Gastroesophageal sphincter (tissue), 4 donors: ENCODE measurements around the gene NHERF2. TPM values are rescaled to one million over a fixed set of nuclear protein-coding genes. Genes with fewer than 3 reads are reported as not detected.

Source experiments
- ATAC-seq: fragments of 150-250 bp; one replicate; pipeline ENCODE4 v1.9.1; 2016; ENCODE audit warnings: mild to moderate bottlenecking, moderate library complexity
- H3K27ac ChIP-seq, 4 donors: fragments of 200-600 bp; sonication (generic) in 3 of 4; 1 replicate in 3 of 4; 2 replicates in 1 of 4; pipeline ENCODE4 v1.5.1; 2016 to 2019
- H3K27me3 ChIP-seq: fragments of 200-600 bp; sonication (generic); one replicate; pipeline ENCODE4 v1.5.1; 2019
- H3K36me3 ChIP-seq, 2 donors: fragments of 200-600 bp; sonication (generic); one replicate each; pipeline ENCODE4 v1.5.1; 2019; ENCODE audit warnings: control low read depth in 1 of 2
- H3K4me1 ChIP-seq, 3 donors: fragments of 200-600 bp; sonication (generic); 1 replicate in 2 of 3; 2 replicates in 1 of 3; pipeline ENCODE4 v1.5.1; 2016 to 2019; ENCODE audit warnings: control low read depth in 2 of 3
- H3K4me3 ChIP-seq, 2 donors: fragments of 200-600 bp; sonication (generic); one replicate each; pipeline ENCODE4 v1.5.1; 2019; ENCODE audit warnings: mild to moderate bottlenecking in 1 of 2, moderate library complexity in 1 of 2
- H3K9me3 ChIP-seq, 3 donors: fragments of 200-600 bp; sonication (generic); one replicate each; pipeline ENCODE4 v1.5.1; 2017 to 2019; ENCODE audit warnings: control low read depth in 2 of 3
- CTCF ChIP-seq, 4 experiments: fragments of 200-600 bp in 2 of 4; fragments of 450-650 bp in 2 of 4; sonication (generic) in 1 of 4; IDR thresholded peaks; one replicate each; pipeline ENCODE4 v1.5.1; 2017 to 2019; ENCODE audit warnings: antibody characterized with exemption in 4 of 4, mild to moderate bottlenecking in 2 of 4, moderate library complexity in 2 of 4
- EP300 ChIP-seq: sonication (generic); formaldehyde crosslinking; IDR thresholded peaks from one replicate; pipeline ENCODE4 v1.6.1; 2017; ENCODE audit warnings: antibody characterized with exemption, mild to moderate bottlenecking
- POLR2A ChIP-seq, 2 donors: fragments of 450-650 bp; IDR thresholded peaks; one replicate each; pipeline ENCODE4 v1.6.1; 2017; ENCODE audit warnings: antibody characterized with exemption in 2 of 2, mild to moderate bottlenecking in 2 of 2, moderate library complexity in 1 of 2
- POLR2AphosphoS5 ChIP-seq: sonication (generic); formaldehyde crosslinking; IDR thresholded peaks from one replicate; pipeline ENCODE4 v1.6.1; 2017; ENCODE audit warnings: antibody characterized with exemption
- WGBS, 2 donors: methylation state at CpG; one replicate each; pipeline ENCODE4 v1.1.5; 2018; ENCODE audit warnings: low coverage in 1 of 2; 5-methylcytosine and 5-hydroxymethylcytosine counted together
- total RNA-seq, 4 donors: library from RNA; depleted of rRNA; stranded (reverse); fragments of >200 nt; gene quantifications; one replicate each; pipeline ENCODE4 v1.1.0, GENCODE V29; 2016

NHERF2 gene
- total RNA-seq, 4 donors from 2014 or later: 43.8 to 106 (median 63.8) TPM

- Histone ChIP-seq H3K4me1 (peaks cover 0 to 20% (median 12%) of the 10 kb centered on the region in 3 donors), H3K27me3 (no peaks in the 10 kb centered on the region), H3K36me3 (peaks cover 0 to 72% of the 10 kb centered on the region in 2 donors), H3K9me3 (no peaks in the 10 kb centered on the region), H3K4me3 (no peak overlapping the region), H3K27ac (no peak overlapping the region)
- TF ChIP-seq EP300: no peak
- no CpG with 5 or more reads among the region's 39 CpGs for WGBS, 2 donors
- ATAC-seq: no peak
These were observed 27.6 kb upstream of the NHERF2 start for GRCh38 chr16:1998852-1999801.

DNA sequence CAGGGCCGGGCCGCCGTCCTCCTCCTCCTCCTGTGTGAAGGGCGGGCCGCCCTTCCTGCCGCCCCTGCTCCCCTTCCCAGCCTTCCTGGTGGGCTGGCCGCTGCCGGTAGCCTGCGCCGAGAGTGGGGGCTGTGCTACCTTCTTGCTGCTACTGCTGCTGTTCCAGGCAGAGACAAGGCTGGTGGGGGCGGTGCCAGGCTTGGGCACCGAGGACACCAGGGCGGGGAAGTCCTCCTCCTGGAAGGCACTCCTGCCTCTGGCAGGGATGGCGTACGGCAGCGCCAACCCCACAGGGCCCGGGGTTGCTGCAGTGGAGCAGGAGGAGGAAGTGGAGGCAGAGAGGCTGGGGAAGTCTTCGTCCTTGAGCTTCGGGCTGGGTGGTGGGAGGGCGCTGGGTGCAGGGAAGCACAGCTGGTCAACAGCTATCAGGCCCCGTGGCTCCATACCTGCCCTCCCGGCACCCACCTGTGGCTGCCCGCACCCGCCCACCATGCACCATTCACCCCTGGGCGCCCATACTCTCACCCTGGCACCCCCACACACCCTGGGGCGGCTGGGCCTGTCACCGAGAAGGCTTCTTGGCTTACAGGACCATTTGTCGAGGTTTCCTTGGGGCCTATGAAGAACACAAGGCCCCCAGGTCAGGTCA, 26.7 kb upstream of the NHERF2 start:
- no peak for ATAC-seq
- 80% methylated on average over 4 of the region's 28 CpGs; no CpG with 5 or more reads in 1 of the 2 donors for WGBS, 2 donors
- peaks cover 0 to 28% (median 16%) of the 10 kb centered on the region in 3 donors for H3K4me1 ChIP-seq
- H3K36me3 ChIP-seq: peaks cover 0 to 78% of the 10 kb centered on the region in 2 donors
- H3K4me3 ChIP-seq: no peak overlapping the region
- no peak for TF ChIP-seq CTCF (IDR thresholded peaks at IDR 0.05)
- TF ChIP-seq POLR2A (IDR thresholded peaks at IDR 0.05): no peak
- no peak for TF ChIP-seq POLR2AphosphoS5
- TF ChIP-seq EP300: no peak
- H3K9me3 ChIP-seq: no peaks in the 10 kb centered on the region
- no peaks in the 10 kb centered on the region for H3K27me3 ChIP-seq
- no peak overlapping the region for H3K27ac ChIP-seq

- Histone ChIP-seq H3K36me3 (peaks cover 0 to 81% of the 10 kb centered on the region in 2 donors), H3K4me3 (no peak overlapping the region), H3K27ac (no peak overlapping the region), H3K4me1 (peaks cover 0 to 39% (median 24%) of the 10 kb centered on the region in 3 donors), H3K9me3 (no peaks in the 10 kb centered on the region), H3K27me3 (no peaks in the 10 kb centered on the region)
- no peak for ATAC-seq
- TF ChIP-seq POLR2A (IDR thresholded peaks at IDR 0.05) (no peak), POLR2AphosphoS5 (no peak), CTCF (IDR thresholded peaks at IDR 0.05) (no peak), EP300 (no peak)
- WGBS, 2 donors: no CpG with 5 or more reads among the region's 19 CpGs
These were observed 25.7 kb upstream of the NHERF2 start for GRCh38 chr16:2001035-2001434.

- TF ChIP-seq EP300: no peak
- no peak for TF ChIP-seq POLR2A (IDR thresholded peaks at IDR 0.05)
- TF ChIP-seq POLR2AphosphoS5: no peak
- TF ChIP-seq CTCF (IDR thresholded peaks at IDR 0.05): no peak
- peaks cover 0 to 43% (median 24%) of the 10 kb centered on the region in 3 donors for H3K4me1 ChIP-seq
- H3K9me3 ChIP-seq: no peaks in the 10 kb centered on the region
- H3K27me3 ChIP-seq: no peaks in the 10 kb centered on the region
- ATAC-seq: no peak
- WGBS, 2 donors: 80% methylated on average over 5 of the region's 53 CpGs; no CpG with 5 or more reads in 1 of the 2 donors
- peaks cover 0 to 78% of the 10 kb centered on the region in 2 donors for H3K36me3 ChIP-seq
- no peak overlapping the region for H3K4me3 ChIP-seq
- no peak overlapping the region for H3K27ac ChIP-seq
These were observed 25.0 kb upstream of the NHERF2 start for GRCh38 chr16:2001456-2002355.
